Neutrophil (primary cell): ENCODE measurements around the gene PDZD8.
"Not testable (repeated sequence)": the region's sequence is repeated elsewhere in the genome, so short reads cannot be mapped to it uniquely, and the experiment has no call there.

Experiments used
- H3K27ac ChIP-seq: fragments of 200-600 bp; sonication (generic); 2 replicates; pipeline ENCODE4 v1.5.1; 2016; ENCODE audit warnings: mild to moderate bottlenecking, moderate library complexity
- H3K27me3 ChIP-seq: fragments of 200-600 bp; sonication (generic); 2 replicates; pipeline ENCODE4 v1.6.0; 2016; ENCODE audit warnings: mild to moderate bottlenecking
- H3K36me3 ChIP-seq: fragments of 200-600 bp; sonication (generic); 2 replicates; pipeline ENCODE4 v1.5.1; 2017
- H3K4me1 ChIP-seq, 2 experiments: fragments of 200-600 bp in 1 of 2; sonication (generic) in 1 of 2; 1 replicate in 1 of 2; 2 replicates in 1 of 2; pipeline versions ENCODE4 v1.5.1 to v1.6.1; 2013 to 2016; ENCODE audit warnings: low read depth in 1 of 2, low read length in 1 of 2, mild to moderate bottlenecking in 1 of 2, moderate library complexity in 1 of 2; ENCODE audit not compliant: control insufficient read depth in 1 of 2, insufficient read depth in 1 of 2
- H3K4me3 ChIP-seq, 2 experiments: fragments of 200-600 bp in 1 of 2; sonication (generic) in 1 of 2; 1 replicate in 1 of 2; 2 replicates in 1 of 2; pipeline ENCODE4 v1.5.1; 2013 to 2016; ENCODE audit warnings: low read depth in 1 of 2, low read length in 1 of 2, mild to moderate bottlenecking in 1 of 2, moderate library complexity in 1 of 2
- H3K9me3 ChIP-seq: fragments of 200-600 bp; sonication (generic); 2 replicates; pipeline ENCODE4 v1.5.1; 2016
- TF ChIP-seq, protein P1 (sequence below): fragments of 200-600 bp; sonication (generic); IDR thresholded peaks from 2 replicates; pipeline ENCODE4 v1.5.1; 2016; ENCODE audit warnings: antibody characterized with exemption

PDZD8 gene

GRCh38 chr10:117294735-117295134, 80.5 kb downstream of the PDZD8 start:
- Histone ChIP-seq H3K27me3 (no peaks in the 10 kb centered on the region), H3K27ac (peak overlapping the region; percentile 44), H3K4me1 (peaks cover 5 to 29% of the 10 kb centered on the region in 2 experiments), H3K36me3 (peaks cover 7% of the 10 kb centered on the region), H3K9me3 (no peaks in the 10 kb centered on the region), H3K4me3 (no peak overlapping the region)
- TF ChIP-seq, protein P1, sequence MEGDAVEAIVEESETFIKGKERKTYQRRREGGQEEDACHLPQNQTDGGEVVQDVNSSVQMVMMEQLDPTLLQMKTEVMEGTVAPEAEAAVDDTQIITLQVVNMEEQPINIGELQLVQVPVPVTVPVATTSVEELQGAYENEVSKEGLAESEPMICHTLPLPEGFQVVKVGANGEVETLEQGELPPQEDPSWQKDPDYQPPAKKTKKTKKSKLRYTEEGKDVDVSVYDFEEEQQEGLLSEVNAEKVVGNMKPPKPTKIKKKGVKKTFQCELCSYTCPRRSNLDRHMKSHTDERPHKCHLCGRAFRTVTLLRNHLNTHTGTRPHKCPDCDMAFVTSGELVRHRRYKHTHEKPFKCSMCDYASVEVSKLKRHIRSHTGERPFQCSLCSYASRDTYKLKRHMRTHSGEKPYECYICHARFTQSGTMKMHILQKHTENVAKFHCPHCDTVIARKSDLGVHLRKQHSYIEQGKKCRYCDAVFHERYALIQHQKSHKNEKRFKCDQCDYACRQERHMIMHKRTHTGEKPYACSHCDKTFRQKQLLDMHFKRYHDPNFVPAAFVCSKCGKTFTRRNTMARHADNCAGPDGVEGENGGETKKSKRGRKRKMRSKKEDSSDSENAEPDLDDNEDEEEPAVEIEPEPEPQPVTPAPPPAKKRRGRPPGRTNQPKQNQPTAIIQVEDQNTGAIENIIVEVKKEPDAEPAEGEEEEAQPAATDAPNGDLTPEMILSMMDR: no peak

- Histone ChIP-seq H3K36me3 (peaks cover 13% of the 10 kb centered on the region), H3K4me1 (peaks cover 5 to 29% of the 10 kb centered on the region in 2 experiments), H3K9me3 (no peaks in the 10 kb centered on the region), H3K27me3 (no peaks in the 10 kb centered on the region), H3K4me3 (no peak overlapping the region), H3K27ac (peak overlapping the region; percentile 44)
- TF ChIP-seq, protein P1: no peak
Measured at GRCh38 chr10:117294039-117294645, 81.1 kb downstream of the PDZD8 start.

DNA sequence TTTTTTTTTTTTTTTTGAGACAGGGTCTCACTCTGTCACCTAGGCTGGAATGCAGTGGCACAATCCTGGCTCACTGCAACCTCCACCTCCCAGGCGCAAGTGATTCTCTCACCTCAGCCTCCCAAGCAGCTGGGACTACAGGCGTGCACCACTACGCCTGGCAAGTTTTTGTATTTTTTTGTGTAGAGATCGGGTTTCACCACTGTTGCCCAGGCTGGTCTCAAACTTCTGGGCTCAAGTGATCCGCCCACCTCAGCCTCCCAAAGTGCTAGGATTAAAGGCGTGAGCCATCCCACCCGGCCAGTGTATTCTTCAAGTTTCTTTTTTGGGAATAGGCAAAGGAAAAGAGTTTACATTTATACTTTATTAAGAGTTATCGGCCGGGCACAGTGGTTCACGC, 84.4 kb downstream of the PDZD8 start:
- H3K27me3 ChIP-seq: not testable (repeated sequence)
- peaks cover 5 to 29% of the 10 kb centered on the region in 2 experiments for H3K4me1 ChIP-seq

GRCh38 chr10:117284716-117285494, 90.3 kb downstream of the PDZD8 start:
- Histone ChIP-seq H3K27me3 (no peaks in the 10 kb centered on the region), H3K36me3 (peaks cover 58% of the 10 kb centered on the region), H3K4me1 (no peaks in the 10 kb centered on the region), H3K4me3 (no peak overlapping the region), H3K9me3 (no peaks in the 10 kb centered on the region), H3K27ac (peak overlapping the region; percentile 46)
- TF ChIP-seq, protein P1: no peak

More for the DNA sequence above, 84.4 kb downstream of the PDZD8 start:
- peaks cover 34% of the 10 kb centered on the region for H3K36me3 ChIP-seq
- not testable (repeated sequence) for H3K27ac ChIP-seq, H3K9me3 ChIP-seq, H3K4me3 ChIP-seq

- H3K4me3 ChIP-seq: no peak overlapping the region
- no peaks in the 10 kb centered on the region for H3K9me3 ChIP-seq
- TF ChIP-seq, protein P1: no peak
- no peaks in the 10 kb centered on the region for H3K36me3 ChIP-seq
- H3K27me3 ChIP-seq: no peaks in the 10 kb centered on the region
- H3K27ac ChIP-seq: no peak overlapping the region
- peaks cover 13 to 15% of the 10 kb centered on the region in 2 experiments for H3K4me1 ChIP-seq
Measured at GRCh38 chr10:117277675-117278074, 97.6 kb downstream of the PDZD8 start.

- H3K4me3 ChIP-seq: no peak overlapping the region
- H3K27ac ChIP-seq: no peak overlapping the region
- H3K4me1 ChIP-seq: peaks cover 18 to 28% of the 10 kb centered on the region in 2 experiments
- H3K27me3 ChIP-seq: no peaks in the 10 kb centered on the region
- no peaks in the 10 kb centered on the region for H3K9me3 ChIP-seq
- TF ChIP-seq, protein P1: no peak
- H3K36me3 ChIP-seq: no peaks in the 10 kb centered on the region
Measured at GRCh38 chr10:117275121-117275520, 100.1 kb downstream of the PDZD8 start.
